ENCODE measurements around the gene GPATCH1.

- no peak for TF ChIP-seq POLR2A (IDR thresholded peaks at IDR 0.05; ENCODE audit: low read length)
- no peak for TF ChIP-seq GATA1 (IDR thresholded peaks at IDR 0.05; ENCODE audit: low read depth, low read length)
These were observed 45.5 kb upstream of the GPATCH1 start for GRCh38 chr19:33035461-33035860.

Data from erythroblast (primary cell).